ENCODE data around the gene VPS4B. TPM values are rescaled to one million over a fixed set of nuclear protein-coding genes. Genes with fewer than 3 reads are reported as not detected.

The VPS4B gene
- total and polyA plus RNA-seq, 10 of the 15 experiments (the other 5 are each of a cell fraction or from before 2014, with no cell fraction given), result 21.4 to 37.6 (median 29.8) TPM

DNA sequence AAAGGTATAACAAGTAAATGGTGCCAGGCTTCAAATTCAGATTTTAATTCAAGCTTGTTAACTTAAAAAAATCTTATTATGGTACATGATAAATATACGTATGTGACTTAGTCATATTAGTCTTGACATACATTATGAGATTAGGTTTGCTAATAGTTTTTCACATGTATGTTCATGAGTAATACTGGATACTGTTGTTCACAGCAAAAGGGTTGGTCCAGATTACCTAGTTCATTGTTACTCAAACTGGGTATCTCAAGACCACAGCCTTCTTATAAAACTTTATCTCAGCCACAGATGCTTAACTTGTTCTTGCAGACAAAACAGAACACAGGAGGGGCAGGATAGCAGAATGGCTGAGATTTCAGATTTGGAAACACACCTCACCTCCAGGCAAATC lies 26.8 kb downstream of the VPS4B start:
- no TSS peak for BruUV-seq (replicated peaks)
- TF ChIP-seq ZNF687 (IDR thresholded peaks at IDR 0.05), result no peak
- no peak for TF ChIP-seq YBX1 (IDR thresholded peaks at IDR 0.05)
- TF ChIP-seq, protein P1, sequence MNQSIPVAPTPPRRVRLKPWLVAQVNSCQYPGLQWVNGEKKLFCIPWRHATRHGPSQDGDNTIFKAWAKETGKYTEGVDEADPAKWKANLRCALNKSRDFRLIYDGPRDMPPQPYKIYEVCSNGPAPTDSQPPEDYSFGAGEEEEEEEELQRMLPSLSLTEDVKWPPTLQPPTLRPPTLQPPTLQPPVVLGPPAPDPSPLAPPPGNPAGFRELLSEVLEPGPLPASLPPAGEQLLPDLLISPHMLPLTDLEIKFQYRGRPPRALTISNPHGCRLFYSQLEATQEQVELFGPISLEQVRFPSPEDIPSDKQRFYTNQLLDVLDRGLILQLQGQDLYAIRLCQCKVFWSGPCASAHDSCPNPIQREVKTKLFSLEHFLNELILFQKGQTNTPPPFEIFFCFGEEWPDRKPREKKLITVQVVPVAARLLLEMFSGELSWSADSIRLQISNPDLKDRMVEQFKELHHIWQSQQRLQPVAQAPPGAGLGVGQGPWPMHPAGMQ (IDR thresholded peaks at IDR 0.05; ENCODE audit: borderline replicate concordance), result no peak
- TF ChIP-seq CREB1 (IDR thresholded peaks at IDR 0.05; ENCODE audit: low read depth), result no peak
- TF ChIP-seq NFXL1 (IDR thresholded peaks at IDR 0.05; ENCODE audit: borderline replicate concordance), result no peak
- TF ChIP-seq, protein P2, sequence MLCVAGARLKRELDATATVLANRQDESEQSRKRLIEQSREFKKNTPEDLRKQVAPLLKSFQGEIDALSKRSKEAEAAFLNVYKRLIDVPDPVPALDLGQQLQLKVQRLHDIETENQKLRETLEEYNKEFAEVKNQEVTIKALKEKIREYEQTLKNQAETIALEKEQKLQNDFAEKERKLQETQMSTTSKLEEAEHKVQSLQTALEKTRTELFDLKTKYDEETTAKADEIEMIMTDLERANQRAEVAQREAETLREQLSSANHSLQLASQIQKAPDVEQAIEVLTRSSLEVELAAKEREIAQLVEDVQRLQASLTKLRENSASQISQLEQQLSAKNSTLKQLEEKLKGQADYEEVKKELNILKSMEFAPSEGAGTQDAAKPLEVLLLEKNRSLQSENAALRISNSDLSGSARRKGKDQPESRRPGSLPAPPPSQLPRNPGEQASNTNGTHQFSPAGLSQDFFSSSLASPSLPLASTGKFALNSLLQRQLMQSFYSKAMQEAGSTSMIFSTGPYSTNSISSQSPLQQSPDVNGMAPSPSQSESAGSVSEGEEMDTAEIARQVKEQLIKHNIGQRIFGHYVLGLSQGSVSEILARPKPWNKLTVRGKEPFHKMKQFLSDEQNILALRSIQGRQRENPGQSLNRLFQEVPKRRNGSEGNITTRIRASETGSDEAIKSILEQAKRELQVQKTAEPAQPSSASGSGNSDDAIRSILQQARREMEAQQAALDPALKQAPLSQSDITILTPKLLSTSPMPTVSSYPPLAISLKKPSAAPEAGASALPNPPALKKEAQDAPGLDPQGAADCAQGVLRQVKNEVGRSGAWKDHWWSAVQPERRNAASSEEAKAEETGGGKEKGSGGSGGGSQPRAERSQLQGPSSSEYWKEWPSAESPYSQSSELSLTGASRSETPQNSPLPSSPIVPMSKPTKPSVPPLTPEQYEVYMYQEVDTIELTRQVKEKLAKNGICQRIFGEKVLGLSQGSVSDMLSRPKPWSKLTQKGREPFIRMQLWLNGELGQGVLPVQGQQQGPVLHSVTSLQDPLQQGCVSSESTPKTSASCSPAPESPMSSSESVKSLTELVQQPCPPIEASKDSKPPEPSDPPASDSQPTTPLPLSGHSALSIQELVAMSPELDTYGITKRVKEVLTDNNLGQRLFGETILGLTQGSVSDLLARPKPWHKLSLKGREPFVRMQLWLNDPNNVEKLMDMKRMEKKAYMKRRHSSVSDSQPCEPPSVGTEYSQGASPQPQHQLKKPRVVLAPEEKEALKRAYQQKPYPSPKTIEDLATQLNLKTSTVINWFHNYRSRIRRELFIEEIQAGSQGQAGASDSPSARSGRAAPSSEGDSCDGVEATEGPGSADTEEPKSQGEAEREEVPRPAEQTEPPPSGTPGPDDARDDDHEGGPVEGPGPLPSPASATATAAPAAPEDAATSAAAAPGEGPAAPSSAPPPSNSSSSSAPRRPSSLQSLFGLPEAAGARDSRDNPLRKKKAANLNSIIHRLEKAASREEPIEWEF (IDR thresholded peaks at IDR 0.05; ENCODE audit: insufficient replicate concordance, low read depth, low read length), result no peak
- TF ChIP-seq USF2 (IDR thresholded peaks at IDR 0.05; ENCODE audit: borderline replicate concordance, low read depth, low read length), result no peak
- no peak for TF ChIP-seq PAX8 (IDR thresholded peaks at IDR 0.05)
- TF ChIP-seq, protein P3, sequence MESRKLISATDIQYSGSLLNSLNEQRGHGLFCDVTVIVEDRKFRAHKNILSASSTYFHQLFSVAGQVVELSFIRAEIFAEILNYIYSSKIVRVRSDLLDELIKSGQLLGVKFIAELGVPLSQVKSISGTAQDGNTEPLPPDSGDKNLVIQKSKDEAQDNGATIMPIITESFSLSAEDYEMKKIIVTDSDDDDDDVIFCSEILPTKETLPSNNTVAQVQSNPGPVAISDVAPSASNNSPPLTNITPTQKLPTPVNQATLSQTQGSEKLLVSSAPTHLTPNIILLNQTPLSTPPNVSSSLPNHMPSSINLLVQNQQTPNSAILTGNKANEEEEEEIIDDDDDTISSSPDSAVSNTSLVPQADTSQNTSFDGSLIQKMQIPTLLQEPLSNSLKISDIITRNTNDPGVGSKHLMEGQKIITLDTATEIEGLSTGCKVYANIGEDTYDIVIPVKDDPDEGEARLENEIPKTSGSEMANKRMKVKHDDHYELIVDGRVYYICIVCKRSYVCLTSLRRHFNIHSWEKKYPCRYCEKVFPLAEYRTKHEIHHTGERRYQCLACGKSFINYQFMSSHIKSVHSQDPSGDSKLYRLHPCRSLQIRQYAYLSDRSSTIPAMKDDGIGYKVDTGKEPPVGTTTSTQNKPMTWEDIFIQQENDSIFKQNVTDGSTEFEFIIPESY (IDR thresholded peaks at IDR 0.05), result no peak

More for the DNA sequence above, 26.8 kb downstream of the VPS4B start:
- ChIA-PET POLR2A (interaction anchor here (1.5 kb wide), 1 partner anchor 12 kb away, joined by 3 read pairs; no protein-coding TSS in a partner anchor), RAD21 (ENCODE audit: unreplicated experiment) (no interaction called here), SMC1A (ENCODE audit: uncharacterized antibody, unreplicated experiment) (interaction anchor here (0.8 to 1.9 kb wide), 6 partner anchors 11 to 32 kb away, joined by 3 to 5 read pairs (median 4); no protein-coding TSS in a partner anchor), CTCF (interaction anchor here (0.7 to 1.2 kb wide), 3 partner anchors 29 to 442 kb away, joined by 3 to 7 read pairs (median 3); no protein-coding TSS in a partner anchor)
- 54% methylated on average over 1 of the region's 1 CpG for WGBS (ENCODE audit: insufficient coverage, insufficient replicate concordance, low lambda C conversion rate, missing lambda C conversion rate)
- Histone ChIP-seq H2AFZ (ENCODE audit: control insufficient read depth, low read depth, low read length) (no peak overlapping the region), H3K27me3 (replicated peaks in 1 of 2; ENCODE audit: control insufficient read depth in 2 of 2, insufficient read depth in 2 of 2, low read length in 1 of 2) (no peaks in the 10 kb centered on the region), H3K9ac (ENCODE audit: control insufficient read depth, insufficient read depth, low read length) (no peak overlapping the region), H3K4me3 (no peak overlapping the region), H3K4me2 (ENCODE audit: control insufficient read depth, insufficient read depth) (no peak overlapping the region), H3K9me3 (replicated peaks; ENCODE audit: control insufficient read depth, insufficient read depth, low read length) (no peaks in the 10 kb centered on the region), H3K36me3 (ENCODE audit: control insufficient read depth in 2 of 2, insufficient read depth in 2 of 2, low read length in 1 of 2) (peaks cover 1 to 34% of the 10 kb centered on the region in 2 experiments), H4K20me1 (ENCODE audit: control insufficient read depth, insufficient read depth) (no peaks in the 10 kb centered on the region), H3K27ac (ENCODE audit: control insufficient read depth, insufficient read depth) (no peak overlapping the region), H3K4me1 (ENCODE audit: control insufficient read depth, insufficient read depth, low read length) (no peaks in the 10 kb centered on the region), H3K79me2 (ENCODE audit: control insufficient read depth, insufficient read depth, low read length) (no peaks in the 10 kb centered on the region)
- no peak for DNase-seq (ENCODE audit: low read depth, low spot score)
- intact Hi-C loops (cut with micrococcal nuclease; ENCODE audit: unreplicated experiment), result no loop called here
- no peak for ATAC-seq
- no peak for FAIRE-seq
- in situ Hi-C loops (cut with MboI), result no loop called here

All from GM12878 (cell line).